CD14-positive monocyte (primary cell): ENCODE results near the gene NUDC. TPM values are rescaled to one million over a fixed set of nuclear protein-coding genes. Genes with fewer than 3 reads are reported as not detected.
A peak's percentile ranks its signal among the peaks of the same experiment; 100 is the strongest.
"Not testable (repeated sequence)": the region's sequence is repeated elsewhere in the genome, so short reads cannot be mapped to it uniquely, and the experiment has no call there.

Experiments
- DNase-seq, 3 donors: peaks; one replicate each; pipeline ENCODE4 v3.0.0-alpha.2; 2011 to 2022
- H2AFZ ChIP-seq: 2 replicates; pipeline ENCODE4 v1.6.0; 2012; ENCODE audit warnings: mild to moderate bottlenecking, low read depth, low read length, inconsistent platforms; ENCODE audit not compliant: insufficient read depth, poor library complexity, severe bottlenecking
- H3K27ac ChIP-seq, 2 donors: 1 replicate in 1 of 2; 2 replicates in 1 of 2; pipeline ENCODE4 v1.5.1; 2012 to 2013; ENCODE audit warnings: low read length in 2 of 2, control low read depth in 1 of 2, inconsistent platforms in 1 of 2, low read depth in 1 of 2, mild to moderate bottlenecking in 1 of 2
- H3K27me3 ChIP-seq, 2 donors: one replicate each; pipeline versions ENCODE4 v1.6.0 to v1.6.1; 2011 to 2013; ENCODE audit warnings: low read length in 2 of 2; ENCODE audit not compliant: control insufficient read depth in 2 of 2, insufficient read depth in 2 of 2
- H3K36me3 ChIP-seq, 2 donors: replicated peaks in 1 of 2; 1 replicate in 1 of 2; 2 replicates in 1 of 2; pipeline versions ENCODE4 v1.5.1 to v1.6.1; 2012 to 2013; ENCODE audit warnings: low read length in 2 of 2, control low read depth in 1 of 2, inconsistent platforms in 1 of 2, mild to moderate bottlenecking in 1 of 2; ENCODE audit not compliant: insufficient read depth in 2 of 2, control insufficient read depth in 1 of 2
- H3K4me1 ChIP-seq, 2 donors: 1 replicate in 1 of 2; 2 replicates in 1 of 2; pipeline versions ENCODE4 v1.5.1 to v1.6.1; 2012 to 2013; ENCODE audit warnings: low read length in 2 of 2, control low read depth in 1 of 2, inconsistent platforms in 1 of 2, mild to moderate bottlenecking in 1 of 2, moderate library complexity in 1 of 2; ENCODE audit not compliant: insufficient read depth in 2 of 2, control insufficient read depth in 1 of 2
- H3K4me2 ChIP-seq: replicated peaks from 2 replicates; pipeline ENCODE3; 2012; ENCODE audit warnings: low read length, moderate library complexity, mild to moderate bottlenecking; ENCODE audit not compliant: poor library complexity, severe bottlenecking; ENCODE audit errors: extremely low read depth
- H3K4me3 ChIP-seq, 3 experiments: fragments of 200-600 bp in 1 of 3; sonication (generic) in 1 of 3; replicated peaks in 1 of 3; 1 replicate in 2 of 3; 2 replicates in 1 of 3; pipeline ENCODE4 v1.5.1; 2011 to 2013; ENCODE audit warnings: low read length in 3 of 3, mild to moderate bottlenecking in 3 of 3, control low read depth in 2 of 3, low read depth in 2 of 3, inconsistent platforms in 1 of 3, moderate library complexity in 1 of 3
- H3K79me2 ChIP-seq: 2 replicates; pipeline ENCODE4 v1.6.0; 2012; ENCODE audit warnings: mild to moderate bottlenecking, control low read depth, inconsistent platforms, low read length, moderate library complexity; ENCODE audit not compliant: insufficient read depth
- H3K9ac ChIP-seq: 2 replicates; pipeline ENCODE4 v1.6.0; 2017; ENCODE audit warnings: low read length, mild to moderate bottlenecking; ENCODE audit not compliant: insufficient read depth, poor library complexity, severe bottlenecking
- H3K9me3 ChIP-seq, 2 donors: replicated peaks in 1 of 2; 1 replicate in 1 of 2; 2 replicates in 1 of 2; pipeline versions ENCODE4 v1.5.1 to v1.6.1; 2012 to 2013; ENCODE audit warnings: low read length in 2 of 2, control low read depth in 1 of 2; ENCODE audit not compliant: control insufficient read depth in 1 of 2, insufficient read depth in 1 of 2
- H4K20me1 ChIP-seq: 2 replicates; pipeline ENCODE4 v1.6.0; 2012; ENCODE audit warnings: mild to moderate bottlenecking, low read length, control low read depth, moderate library complexity; ENCODE audit not compliant: insufficient read depth
- H3K27ac Mint-ChIP-seq, 7 donors: one replicate each; pipeline ENCODE4 v1.8.0; 2020; ENCODE audit warnings: mild to moderate bottlenecking in 7 of 7, mixed read lengths in 7 of 7, moderate library complexity in 6 of 7, inconsistent platforms in 2 of 7
- H3K27me3 Mint-ChIP-seq, 3 donors: one replicate each; pipeline ENCODE4 v1.8.0; 2021 to 2022; ENCODE audit warnings: low read depth in 3 of 3, mild to moderate bottlenecking in 3 of 3, mixed read lengths in 3 of 3, moderate library complexity in 3 of 3, inconsistent platforms in 1 of 3
- H3K36me3 Mint-ChIP-seq, 2 donors: one replicate each; pipeline ENCODE4 v1.8.0; 2020; ENCODE audit warnings: mixed read lengths in 2 of 2, inconsistent platforms in 1 of 2, mild to moderate bottlenecking in 1 of 2
- H3K4me1 Mint-ChIP-seq: one replicate; pipeline ENCODE4 v1.8.0; 2020; ENCODE audit warnings: mild to moderate bottlenecking, mixed read lengths
- H3K4me3 Mint-ChIP-seq, 2 donors: one replicate each; pipeline ENCODE4 v1.8.0; 2020; ENCODE audit warnings: mild to moderate bottlenecking in 2 of 2, mixed read lengths in 2 of 2, moderate library complexity in 1 of 2
- H3K9me3 Mint-ChIP-seq, 7 donors: one replicate each; pipeline ENCODE4 v1.8.0; 2020 to 2022; ENCODE audit warnings: mixed read lengths in 7 of 7, mild to moderate bottlenecking in 6 of 7, moderate library complexity in 6 of 7, inconsistent platforms in 2 of 7
- WGBS: methylation state at CpG from one replicate; pipeline ENCODE4 v1.1.5; 2013; ENCODE audit warnings: missing lambda C conversion rate; ENCODE audit not compliant: insufficient coverage; 5-methylcytosine and 5-hydroxymethylcytosine counted together
- intact Hi-C, 2 donors: fragments of 100-400 bp; cut with micrococcal nuclease; formaldehyde crosslinking; loops; one replicate each; pipeline versions ENCODE4 v1.15.0 to v1.15.1; 2023
- polyA plus RNA-seq, 3 donors: library from polyadenylated mRNA; depleted of rRNA in 1 of 3; unstranded in 2 of 3; stranded (reverse) in 1 of 3; fragments of 300-500 nt in 2 of 3; fragments of >200 nt in 1 of 3; fragmentation: Illumina TruSeq in 2 of 3; gene quantifications; 1 replicate in 2 of 3; 2 replicates in 1 of 3; pipeline ENCODE4 v1.2.3, GENCODE V29; 2012 to 2021
- TF ChIP-seq, protein P1 (sequence below): fragments of 200-600 bp; IDR thresholded peaks from one replicate; pipeline ENCODE4 v1.8.0; 2022; ENCODE audit warnings: antibody characterized with exemption, mild to moderate bottlenecking

Gene NUDC
- polyA plus RNA-seq, 3 donors = 28.3 to 58.3 (median 47.4) TPM

DNA sequence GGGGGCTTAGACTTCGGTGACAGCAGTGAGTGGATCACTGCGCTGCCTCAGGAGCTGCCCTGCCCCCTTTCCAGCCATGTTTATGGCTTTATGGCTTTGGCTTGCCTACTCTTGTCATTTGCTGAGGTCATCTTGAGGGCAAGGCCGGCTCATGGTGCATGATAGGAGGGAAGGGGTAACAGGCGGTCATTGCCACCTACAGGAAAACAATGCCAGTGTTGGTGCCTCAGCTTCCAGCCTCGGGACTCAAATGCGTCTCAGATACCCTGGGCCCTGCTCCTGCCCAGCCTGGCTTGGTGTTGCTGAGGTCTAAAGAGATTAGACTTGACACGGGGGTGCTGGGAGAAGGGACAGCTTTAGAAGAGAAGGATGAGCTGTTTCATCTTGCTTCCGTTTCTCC lies 24.2 kb downstream of the NUDC start:
- Histone ChIP-seq H3K79me2 (no peaks in the 10 kb centered on the region), H3K4me2 (no peak overlapping the region), H3K27me3 (no peaks in the 10 kb centered on the region), H3K9ac (no peak overlapping the region), H3K36me3 (peaks cover 51 to 63% of the 10 kb centered on the region in 2 donors), H4K20me1 (no peaks in the 10 kb centered on the region), H3K4me3 (no peak overlapping the region), H2AFZ (no peak overlapping the region), H3K9me3 (no peaks in the 10 kb centered on the region), H3K4me1 (no peaks in the 10 kb centered on the region), H3K27ac (no peak overlapping the region)
- Mint-ChIP-seq H3K36me3 (peaks cover 50 to 62% of the 10 kb centered on the region in 2 donors), H3K27me3 (peaks cover 0 to 4% (median 0%) of the 10 kb centered on the region in 3 donors), H3K9me3 (no peaks in the 10 kb centered on the region), H3K27ac (no peak overlapping the region), H3K4me1 (no peaks in the 10 kb centered on the region), H3K4me3 (no peak overlapping the region)
- WGBS = 100% methylated on average over 3 of the region's 8 CpGs
- TF ChIP-seq, protein P1, sequence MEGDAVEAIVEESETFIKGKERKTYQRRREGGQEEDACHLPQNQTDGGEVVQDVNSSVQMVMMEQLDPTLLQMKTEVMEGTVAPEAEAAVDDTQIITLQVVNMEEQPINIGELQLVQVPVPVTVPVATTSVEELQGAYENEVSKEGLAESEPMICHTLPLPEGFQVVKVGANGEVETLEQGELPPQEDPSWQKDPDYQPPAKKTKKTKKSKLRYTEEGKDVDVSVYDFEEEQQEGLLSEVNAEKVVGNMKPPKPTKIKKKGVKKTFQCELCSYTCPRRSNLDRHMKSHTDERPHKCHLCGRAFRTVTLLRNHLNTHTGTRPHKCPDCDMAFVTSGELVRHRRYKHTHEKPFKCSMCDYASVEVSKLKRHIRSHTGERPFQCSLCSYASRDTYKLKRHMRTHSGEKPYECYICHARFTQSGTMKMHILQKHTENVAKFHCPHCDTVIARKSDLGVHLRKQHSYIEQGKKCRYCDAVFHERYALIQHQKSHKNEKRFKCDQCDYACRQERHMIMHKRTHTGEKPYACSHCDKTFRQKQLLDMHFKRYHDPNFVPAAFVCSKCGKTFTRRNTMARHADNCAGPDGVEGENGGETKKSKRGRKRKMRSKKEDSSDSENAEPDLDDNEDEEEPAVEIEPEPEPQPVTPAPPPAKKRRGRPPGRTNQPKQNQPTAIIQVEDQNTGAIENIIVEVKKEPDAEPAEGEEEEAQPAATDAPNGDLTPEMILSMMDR = no peak
- intact Hi-C loops = no loop called here
- no peak for DNase-seq

DNA sequence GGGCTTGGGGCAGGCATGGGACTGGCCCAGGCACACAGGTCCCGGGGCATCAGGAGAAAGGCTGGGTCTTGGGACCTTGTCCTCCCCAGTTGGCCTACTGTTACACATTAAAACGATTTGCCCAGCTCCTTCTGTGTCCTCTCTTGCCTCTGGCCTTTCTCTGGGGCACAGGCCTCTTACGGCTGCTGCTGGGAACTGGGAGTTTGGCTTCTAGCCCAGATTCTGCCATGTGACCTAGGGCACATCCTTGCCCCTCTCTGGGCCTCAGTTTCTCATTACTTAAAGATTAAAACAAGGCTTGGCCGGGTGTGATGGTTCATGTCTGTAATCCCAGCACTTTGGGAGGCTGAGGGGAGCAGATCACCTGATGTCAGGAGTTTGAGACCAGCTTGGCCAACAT lies 24.7 kb downstream of the NUDC start:
- Mint-ChIP-seq H3K9me3 (no peaks in the 10 kb centered on the region), H3K4me3 (no peak overlapping the region), H3K4me1 (no peaks in the 10 kb centered on the region), H3K36me3 (peaks cover 48 to 57% of the 10 kb centered on the region in 2 donors), H3K27me3 (peaks cover 0 to 4% (median 0%) of the 10 kb centered on the region in 3 donors), H3K27ac (peak overlapping the region in 1 of 7 donors; percentile 1)
- Histone ChIP-seq H3K9me3 (no peaks in the 10 kb centered on the region), H3K36me3 (peaks cover 48 to 60% of the 10 kb centered on the region in 2 donors), H3K4me1 (no peaks in the 10 kb centered on the region), H3K27me3 (no peaks in the 10 kb centered on the region), H3K79me2 (no peaks in the 10 kb centered on the region), H4K20me1 (no peaks in the 10 kb centered on the region), H3K27ac (no peak overlapping the region), H3K4me2 (no peak overlapping the region), H2AFZ (no peak overlapping the region), H3K9ac (no peak overlapping the region), H3K4me3 (no peak overlapping the region)
- DNase-seq = no peak
- TF ChIP-seq, protein P1 = no peak
- 90% methylated on average over 3 of the region's 4 CpGs for WGBS
- intact Hi-C loops = no loop called here

DNA sequence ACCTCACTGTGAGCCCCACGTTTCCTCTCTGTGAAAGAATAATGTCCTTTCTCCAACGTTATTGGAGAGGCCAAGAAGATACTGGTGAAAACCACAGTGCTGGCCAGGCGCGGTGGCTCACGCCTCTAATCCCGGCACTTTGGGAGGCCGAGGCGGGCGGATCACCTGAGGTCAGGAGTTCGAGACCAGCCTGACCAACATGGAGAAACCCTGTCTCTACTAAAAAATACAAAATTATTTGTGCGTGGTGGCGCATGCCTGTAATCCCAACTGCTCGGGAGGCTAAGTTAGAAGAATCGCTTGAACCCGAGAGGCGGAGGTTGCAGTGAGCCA lies 27.1 kb downstream of the NUDC start:
- 67% methylated on average over 2 of the region's 16 CpGs for WGBS
- H3K27me3 Mint-ChIP-seq, H3K79me2 ChIP-seq, H3K4me3 ChIP-seq, H4K20me1 ChIP-seq, H2AFZ ChIP-seq, H3K4me2 ChIP-seq, DNase-seq, H3K27ac Mint-ChIP-seq, H3K27ac ChIP-seq, H3K9me3 Mint-ChIP-seq, H3K4me1 ChIP-seq, H3K27me3 ChIP-seq, H3K9me3 ChIP-seq, H3K9ac ChIP-seq, H3K4me1 Mint-ChIP-seq, H3K4me3 Mint-ChIP-seq, intact Hi-C loops: not testable (repeated sequence)
- peaks cover 25 to 33% of the 10 kb centered on the region in 2 donors for H3K36me3 Mint-ChIP-seq
- H3K36me3 ChIP-seq = peaks cover 26 to 36% of the 10 kb centered on the region in 2 donors
